Endothelial cell of hepatic sinusoid (primary cell): ENCODE results near the gene SH3BP4.

Experiments
- in situ Hi-C: cut with HindIII; loops from 2 replicates; pipeline ENCODE4 v1.10.0; 2017; ENCODE audit warnings: low sequenced_read_pairs

The SH3BP4 gene

GRCh38 chr2:234940527-234940926 is 11.3 kb upstream of the SH3BP4 start:
- in situ Hi-C loops, result no loop called here

- in situ Hi-C loops, result no loop called here
These were observed 6.4 kb upstream of the SH3BP4 start for GRCh38 chr2:234945339-234945873.

DNA sequence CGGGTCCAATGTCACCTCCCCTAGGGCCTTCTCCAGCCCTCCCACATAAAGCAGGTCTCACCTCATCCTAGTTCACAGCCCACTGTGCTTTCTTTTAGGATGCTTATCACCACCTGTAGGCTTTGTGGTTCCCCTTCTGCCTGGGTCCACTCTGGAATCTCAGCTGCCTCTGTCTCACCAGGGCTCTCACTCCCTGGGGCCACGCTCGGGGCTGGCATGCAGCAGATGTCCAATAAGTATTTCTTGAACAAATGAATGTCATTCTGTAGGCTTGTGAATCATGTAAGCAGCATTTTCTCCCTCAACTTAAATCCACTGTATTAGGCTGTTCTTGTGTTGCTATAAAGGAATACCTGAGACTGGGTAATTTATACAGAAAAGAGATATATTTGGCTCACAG is 4.3 kb upstream of the SH3BP4 start:
- in situ Hi-C loops, result no loop called here

- in situ Hi-C loops, result no loop called here
These were observed 1.9 kb upstream of the SH3BP4 start for GRCh38 chr2:234949762-234950434.

GRCh38 chr2:234950435-234950729 is 1.4 kb upstream of the SH3BP4 start:
- in situ Hi-C loops, result no loop called here

- in situ Hi-C loops, result no loop called here
These were observed 820 bp upstream of the SH3BP4 start for GRCh38 chr2:234950730-234951663.

DNA sequence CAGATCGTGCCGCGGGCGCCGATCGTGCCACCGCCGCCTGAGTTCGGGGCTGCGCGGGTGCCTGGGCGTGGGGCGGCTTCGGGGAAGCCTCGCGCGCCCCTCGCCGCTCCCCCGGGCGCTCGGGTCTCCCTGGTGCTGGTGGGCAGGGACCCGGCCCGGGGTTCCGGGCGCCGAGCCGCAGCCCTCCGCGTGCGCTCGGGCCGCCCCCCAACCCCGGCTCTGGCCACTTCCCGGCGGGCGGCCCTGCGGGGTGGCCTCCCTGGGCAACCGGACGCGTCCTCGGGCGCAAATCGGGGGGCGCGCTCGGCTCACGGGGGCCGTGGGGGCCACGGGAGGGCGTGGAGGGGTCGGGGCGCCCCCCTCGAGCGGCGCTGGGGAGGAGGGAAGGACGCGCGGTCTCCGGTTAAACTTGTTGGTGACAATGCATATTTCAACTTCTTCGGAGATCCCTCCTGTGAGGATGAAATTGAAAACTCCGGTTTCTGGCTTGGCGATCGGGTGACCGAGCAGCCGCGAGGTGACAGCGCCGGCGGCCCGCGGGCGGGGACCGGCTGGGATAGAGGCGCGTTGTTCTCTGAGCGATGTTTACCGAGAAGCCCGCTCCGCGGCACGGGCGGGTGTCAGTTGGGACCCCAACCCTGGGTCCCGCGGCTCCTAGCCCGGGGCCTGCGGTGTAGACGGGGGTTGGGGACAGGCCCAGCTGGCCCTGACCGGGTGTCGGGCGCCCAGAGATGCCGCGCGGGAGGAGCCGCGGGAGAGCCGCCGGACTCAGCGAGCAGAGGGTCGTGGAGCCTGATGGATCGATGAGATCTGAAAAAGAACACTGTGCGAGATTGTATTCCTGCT is 676 bp downstream of the SH3BP4 start:
- in situ Hi-C loops, result no loop called here

DNA sequence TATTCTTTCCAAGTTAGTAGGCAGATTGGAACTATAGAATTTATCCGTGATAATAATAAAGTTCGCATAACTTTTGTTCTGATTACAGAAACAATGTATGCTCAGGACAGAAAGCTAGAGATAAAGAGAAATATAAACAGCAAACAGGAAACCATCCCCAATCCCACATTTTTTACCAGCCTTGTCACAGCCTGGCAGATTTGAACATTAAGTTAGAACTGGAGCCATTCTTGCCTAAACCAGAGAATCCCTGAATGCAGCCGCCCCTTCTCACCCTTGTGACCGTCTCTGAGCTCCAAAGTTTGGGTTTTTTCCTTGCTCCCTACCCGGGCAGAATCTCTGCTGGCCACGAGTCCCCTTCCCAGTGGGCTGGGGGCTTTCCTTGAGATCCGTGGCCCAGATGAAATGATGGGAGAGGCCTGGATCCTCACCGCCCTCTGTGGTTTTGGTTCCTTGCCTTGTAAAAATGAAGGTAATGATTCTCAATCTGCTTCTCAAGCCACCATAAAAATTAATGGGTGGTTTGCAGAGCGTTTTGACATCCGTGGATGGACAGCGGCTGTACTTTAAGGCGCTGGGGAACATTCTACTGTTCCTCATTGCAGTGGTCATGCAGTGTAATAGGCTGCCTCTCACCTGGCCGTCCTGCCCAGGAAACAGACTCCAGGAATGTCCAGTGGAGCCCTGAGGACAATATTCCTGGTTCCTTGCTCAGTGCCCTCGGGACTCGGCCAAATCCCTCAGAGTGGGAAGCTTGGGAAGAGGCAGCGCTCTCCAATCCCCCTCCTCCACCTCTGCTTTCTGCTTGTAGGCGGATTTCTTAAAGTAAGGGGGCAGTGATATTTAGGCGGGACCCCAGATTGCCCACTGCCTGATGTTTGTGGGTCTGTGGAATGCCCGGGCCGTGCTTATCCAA is 1.6 kb downstream of the SH3BP4 start:
- in situ Hi-C loops, result no loop called here

DNA sequence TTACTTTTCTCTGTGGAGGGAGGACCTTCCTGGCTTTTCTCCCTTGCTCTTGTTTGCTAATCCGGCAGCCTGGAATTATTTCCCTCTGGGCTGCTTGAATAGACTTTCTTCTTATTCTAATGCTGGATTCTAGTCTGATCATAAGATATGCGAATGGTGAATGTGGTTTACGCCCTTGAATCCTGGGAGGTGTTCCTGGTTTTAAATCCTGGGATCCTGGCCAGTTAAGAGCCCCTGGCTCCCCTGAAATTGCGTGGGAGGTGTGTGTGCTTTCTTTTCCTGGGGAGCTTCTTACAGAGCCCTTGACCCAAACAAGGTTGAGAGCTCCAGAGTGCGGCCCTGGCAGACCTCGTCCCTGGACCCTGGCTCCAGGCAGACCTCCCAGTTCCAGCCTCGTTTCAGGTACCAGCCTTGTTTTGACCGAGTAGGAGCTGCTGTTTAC is 2.8 kb downstream of the SH3BP4 start:
- in situ Hi-C loops, result no loop called here

DNA sequence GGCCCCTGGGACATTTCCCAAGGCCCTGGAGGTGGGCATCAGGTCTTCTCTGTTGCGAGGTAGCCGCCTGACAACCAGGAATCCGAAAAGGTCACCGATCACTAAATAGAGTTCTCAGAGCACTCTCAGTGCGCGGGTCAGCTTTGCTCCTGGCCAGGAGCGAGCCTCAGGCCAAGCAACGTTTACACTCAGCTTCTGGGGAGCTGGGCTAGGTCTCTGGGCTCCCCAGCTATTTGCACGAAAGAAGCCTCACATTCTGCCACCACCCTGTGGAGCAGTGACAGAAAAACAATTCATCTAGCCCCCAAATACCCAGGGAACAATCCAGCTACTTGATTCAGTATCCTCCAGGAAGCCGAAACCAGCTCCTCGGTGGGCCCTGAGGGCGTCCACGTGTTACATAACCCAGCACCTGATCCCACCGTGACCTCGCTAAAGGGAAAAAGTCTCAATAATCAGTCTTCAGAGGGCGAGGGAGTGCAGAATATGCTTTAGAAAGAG is 3.3 kb downstream of the SH3BP4 start:
- in situ Hi-C loops, result no loop called here

GRCh38 chr2:234955971-234956509 is 4.2 kb downstream of the SH3BP4 start:
- in situ Hi-C loops, result no loop called here

GRCh38 chr2:234957834-234958135 is 6.0 kb downstream of the SH3BP4 start:
- in situ Hi-C loops, result no loop called here

DNA sequence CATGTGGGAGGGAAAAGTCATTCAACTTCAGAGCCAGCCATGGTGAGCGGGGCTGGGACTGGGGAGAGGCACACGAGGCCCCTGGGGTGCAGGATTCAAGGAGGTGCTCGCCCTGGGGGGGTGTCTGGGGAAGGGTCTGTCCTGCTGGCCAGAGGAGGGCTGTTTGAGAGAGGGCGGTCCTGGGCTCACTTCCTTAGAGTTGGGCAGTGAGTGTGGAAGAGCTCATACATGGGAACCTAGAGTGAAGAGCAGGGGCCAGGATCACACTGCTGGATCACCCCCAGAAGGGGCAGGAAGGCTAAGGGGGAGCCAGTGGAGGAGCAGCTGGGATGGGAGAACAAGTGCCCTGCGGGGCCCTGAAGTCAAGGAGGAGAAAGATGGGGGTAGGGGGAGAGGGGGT is 6.5 kb downstream of the SH3BP4 start:
- in situ Hi-C loops, result no loop called here

DNA sequence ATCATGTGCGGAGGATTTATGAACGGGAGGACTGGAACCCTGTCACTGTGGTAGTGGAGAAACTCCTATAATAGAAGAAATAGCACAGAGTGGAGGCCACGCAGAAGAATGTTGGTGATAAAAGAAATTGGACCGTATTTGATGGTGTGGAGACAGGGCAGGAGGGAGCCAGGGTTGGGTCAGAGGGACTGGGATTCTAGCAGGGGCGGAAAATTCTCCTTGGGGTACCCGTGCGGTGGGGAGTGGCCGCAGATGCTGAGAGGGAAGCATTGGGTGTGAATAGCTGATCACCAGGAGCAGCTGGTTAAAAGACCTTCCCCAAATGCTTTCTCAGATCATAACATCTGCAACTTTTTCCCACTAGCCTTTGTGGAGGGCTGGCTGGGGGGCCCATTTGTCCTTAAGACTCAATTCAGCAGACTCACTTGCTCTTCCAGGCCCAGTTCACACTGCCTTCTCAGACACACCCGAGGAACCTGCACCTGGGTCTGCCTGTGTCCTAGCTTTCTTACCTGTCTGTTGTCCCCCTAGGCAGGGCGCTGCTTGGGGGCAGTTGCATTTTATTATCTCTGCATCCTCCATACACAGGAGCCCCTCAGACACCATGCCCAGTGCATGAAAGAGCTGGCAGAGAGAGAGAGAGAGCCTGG is 7.1 kb downstream of the SH3BP4 start:
- in situ Hi-C loops, result no loop called here

- in situ Hi-C loops, result no loop called here
These were observed 8.6 kb downstream of the SH3BP4 start for GRCh38 chr2:234960175-234961088.

DNA sequence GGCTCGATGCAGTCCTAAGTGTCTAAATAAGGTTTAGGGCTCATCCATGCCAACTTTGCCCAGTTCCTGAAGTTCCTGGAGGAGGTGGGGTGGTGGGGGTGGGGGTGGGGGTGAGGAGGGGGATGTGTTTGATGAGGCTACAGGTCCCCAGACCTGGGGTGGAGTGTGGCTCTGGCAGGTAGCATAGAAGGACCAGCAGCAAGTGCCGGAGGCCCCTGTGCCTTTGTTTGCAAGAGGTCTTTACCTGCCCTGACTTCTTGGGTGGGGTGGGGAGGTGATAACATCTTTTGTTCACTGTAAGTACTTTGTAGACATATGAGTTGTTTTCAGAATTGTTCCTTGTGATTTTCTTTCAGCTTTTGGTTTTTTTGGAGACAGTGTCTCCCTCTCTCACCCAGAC is 10.0 kb downstream of the SH3BP4 start:
- in situ Hi-C loops, result no loop called here

- in situ Hi-C loops, result no loop called here
These were observed 12.2 kb downstream of the SH3BP4 start for GRCh38 chr2:234963773-234964615.
